GM23338 (cell line): ENCODE measurements around the gene HHAT.

ENCODE experiments used
- CREB1 ChIP-seq: fragments of 250-450 bp; sonication (Bioruptor Pico); IDR thresholded peaks from 2 replicates; pipeline ENCODE4 v1.5.0; 2020; ENCODE audit warnings: low read depth, mild to moderate bottlenecking, moderate library complexity
- EZH2 ChIP-seq: fragments of 200-600 bp; sonication (generic); IDR thresholded peaks from one replicate; pipeline ENCODE4 v1.8.0; 2017; ENCODE audit warnings: antibody characterized with exemption, mild to moderate bottlenecking, low read depth; ENCODE audit not compliant: unreplicated experiment
- EZH2phosphoT487 ChIP-seq: fragments of 200-600 bp; sonication (generic); IDR thresholded peaks from one replicate; pipeline ENCODE4 v1.8.1; 2018; ENCODE audit warnings: antibody characterized with exemption; ENCODE audit not compliant: unreplicated experiment
- NANOG ChIP-seq: IDR thresholded peaks from 2 replicates; pipeline ENCODE4 v1.6.1; 2016; ENCODE audit warnings: antibody characterized with exemption, borderline replicate concordance
- POLR2AphosphoS5 ChIP-seq: IDR thresholded peaks from 2 replicates; pipeline ENCODE4 v1.6.1; 2016; ENCODE audit warnings: antibody characterized with exemption, low read depth
- REST ChIP-seq: IDR thresholded peaks from one replicate; pipeline ENCODE4 v1.6.1; 2018; ENCODE audit warnings: antibody characterized with exemption; ENCODE audit not compliant: unreplicated experiment
- TF ChIP-seq, protein P1 (sequence below), 2 experiments: fragments of 200-600 bp in 1 of 2; sonication (generic) in 1 of 2; conservative IDR thresholded peaks; 2 replicates each; pipeline versions ENCODE4 v1.5.1 to v1.6.1; 2016 to 2017; ENCODE audit warnings: antibody characterized with exemption in 2 of 2, low read depth in 2 of 2, mild to moderate bottlenecking in 2 of 2, moderate library complexity in 1 of 2

DNA sequence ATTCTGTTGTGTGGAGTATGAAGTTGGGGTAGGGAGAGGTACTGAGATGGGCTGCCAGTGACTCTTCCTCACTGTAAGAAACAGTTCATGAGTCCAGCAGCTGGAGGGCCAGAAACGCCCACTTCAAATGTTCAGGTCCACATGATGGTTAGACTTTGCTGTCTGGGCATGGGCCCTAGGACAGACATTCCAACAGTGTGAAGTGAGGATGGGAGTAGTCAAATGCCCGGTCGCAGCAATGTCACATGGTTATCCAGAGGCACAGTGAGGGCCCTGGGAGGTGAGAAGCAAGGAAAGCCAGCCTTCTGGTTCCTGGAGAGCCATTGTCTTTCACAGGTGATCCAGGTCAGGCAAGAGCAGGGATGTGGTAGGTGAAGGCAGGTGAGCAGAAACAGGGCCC lies 304.4 kb downstream of the HHAT start:
- TF ChIP-seq, protein P1, sequence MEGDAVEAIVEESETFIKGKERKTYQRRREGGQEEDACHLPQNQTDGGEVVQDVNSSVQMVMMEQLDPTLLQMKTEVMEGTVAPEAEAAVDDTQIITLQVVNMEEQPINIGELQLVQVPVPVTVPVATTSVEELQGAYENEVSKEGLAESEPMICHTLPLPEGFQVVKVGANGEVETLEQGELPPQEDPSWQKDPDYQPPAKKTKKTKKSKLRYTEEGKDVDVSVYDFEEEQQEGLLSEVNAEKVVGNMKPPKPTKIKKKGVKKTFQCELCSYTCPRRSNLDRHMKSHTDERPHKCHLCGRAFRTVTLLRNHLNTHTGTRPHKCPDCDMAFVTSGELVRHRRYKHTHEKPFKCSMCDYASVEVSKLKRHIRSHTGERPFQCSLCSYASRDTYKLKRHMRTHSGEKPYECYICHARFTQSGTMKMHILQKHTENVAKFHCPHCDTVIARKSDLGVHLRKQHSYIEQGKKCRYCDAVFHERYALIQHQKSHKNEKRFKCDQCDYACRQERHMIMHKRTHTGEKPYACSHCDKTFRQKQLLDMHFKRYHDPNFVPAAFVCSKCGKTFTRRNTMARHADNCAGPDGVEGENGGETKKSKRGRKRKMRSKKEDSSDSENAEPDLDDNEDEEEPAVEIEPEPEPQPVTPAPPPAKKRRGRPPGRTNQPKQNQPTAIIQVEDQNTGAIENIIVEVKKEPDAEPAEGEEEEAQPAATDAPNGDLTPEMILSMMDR (conservative IDR thresholded peaks at IDR 0.05; ENCODE audit: low read depth in 2 of 2): no peak
- TF ChIP-seq EZH2 (no peak), POLR2AphosphoS5 (no peak), REST (no peak), EZH2phosphoT487 (no peak), NANOG (no peak), CREB1 (CRISPR knock-in tag) (no peak)
